Lung (tissue), 12 donors: ENCODE measurements around the gene CEP76. TPM values are rescaled to one million over a fixed set of nuclear protein-coding genes. Genes with fewer than 3 reads are reported as not detected.
A peak's percentile ranks its signal among the peaks of the same experiment; 100 is the strongest.

Source experiments
- ATAC-seq: fragments of 200-7000 bp; cut with Tn5 transposase; one replicate; pipeline ENCODE4 v1.9.1; 2020; ENCODE audit warnings: moderate number of reproducible peaks; ENCODE audit not compliant: insufficient read depth, low FRiP score
- DNase-seq, 3 donors: peaks; one replicate each; pipeline ENCODE4 v3.0.0-alpha.2; 2013 to 2017
- H3K27ac ChIP-seq, 2 donors: one replicate each; pipeline ENCODE4 v1.5.1; 2013; ENCODE audit warnings: mild to moderate bottlenecking in 2 of 2, moderate library complexity in 2 of 2, control low read depth in 1 of 2, inconsistent platforms in 1 of 2, low read depth in 1 of 2, low read length in 1 of 2
- H3K27me3 ChIP-seq, 3 donors: one replicate each; pipeline ENCODE4 v1.5.1; 2013; ENCODE audit warnings: low read length in 2 of 3; ENCODE audit not compliant: control insufficient read depth in 3 of 3, insufficient read depth in 3 of 3
- H3K36me3 ChIP-seq, 4 donors: one replicate each; pipeline ENCODE4 v1.5.1; 2013; ENCODE audit warnings: low read length in 4 of 4, mild to moderate bottlenecking in 1 of 4, moderate library complexity in 1 of 4; ENCODE audit not compliant: control insufficient read depth in 4 of 4, insufficient read depth in 4 of 4
- H3K4me1 ChIP-seq, 5 donors: one replicate each; pipeline ENCODE4 v1.5.1; 2013; ENCODE audit warnings: low read length in 5 of 5, mild to moderate bottlenecking in 2 of 5, moderate library complexity in 1 of 5; ENCODE audit not compliant: control insufficient read depth in 5 of 5, insufficient read depth in 5 of 5
- H3K4me3 ChIP-seq: one replicate; pipeline ENCODE4 v1.5.1; 2013; ENCODE audit warnings: mild to moderate bottlenecking, control low read depth, moderate library complexity
- H3K9ac ChIP-seq, 2 donors: one replicate each; pipeline ENCODE4 v1.5.1; 2013; ENCODE audit warnings: low read length in 2 of 2, control low read depth in 1 of 2; ENCODE audit not compliant: insufficient read depth in 1 of 2
- H3K9me3 ChIP-seq, 4 donors: one replicate each; pipeline ENCODE4 v1.5.1; 2013; ENCODE audit warnings: low read length in 3 of 4, mild to moderate bottlenecking in 1 of 4, moderate library complexity in 1 of 4; ENCODE audit not compliant: control insufficient read depth in 4 of 4, insufficient read depth in 3 of 4
- CTCF ChIP-seq: IDR thresholded peaks from 2 replicates; pipeline ENCODE4 v1.5.1; 2012; ENCODE audit warnings: mild to moderate bottlenecking; ENCODE audit errors: control extremely low read depth, extremely low read depth
- WGBS, 2 donors: extraction: QIAGEN DNeasy Blood & Tissue Kit; methylation state at CpG; one replicate each; pipeline ENCODE4 v1.1.7; 2013; 5-methylcytosine and 5-hydroxymethylcytosine counted together
- polyA plus RNA-seq, 2 donors: library from polyadenylated mRNA; stranded (reverse); fragments of 200-250 nt; gene quantifications; one replicate each; pipeline ENCODE4 v1.2.1, GENCODE V29; 2013
- total RNA-seq, 2 donors: library from RNA; depleted of rRNA in 1 of 2; stranded (reverse); fragments of >200 nt in 1 of 2; gene quantifications; one replicate each; pipeline ENCODE4 v1.2.1, GENCODE V29; 2014 to 2021
- donor health status: control.
- donor health status: control.
- donor health status: Bipolar disorder and iron deficiency.
- donor health status: healthy.
- donor health status: DM: yes; HTN: yes; CAD: no.

Gene CEP76
- total and polyA plus RNA-seq, 4 donors, result 3.0 to 10.4 (median 3.9) TPM

GRCh38 chr18:12703096-12703567, 609 bp upstream of the CEP76 start:
- no peak for TF ChIP-seq CTCF
- Histone ChIP-seq H3K9me3 (no peaks in the 10 kb centered on the region), H3K4me1 (peaks cover 0 to 24% (median 10%) of the 10 kb centered on the region in 5 donors), H3K36me3 (peaks cover 5 to 12% (median 12%) of the 10 kb centered on the region in 4 donors), H3K27me3 (no peaks in the 10 kb centered on the region), H3K4me3 (peak overlapping the region; percentile 93), H3K9ac (peak overlapping the region; percentile 77 to 84), H3K27ac (peak overlapping the region; percentile 96 to 100)
- 0% methylated on average over 28 of the region's 28 CpGs for WGBS, 2 donors
- ATAC-seq (peak; percentile 45), DNase-seq (no peak)

GRCh38 chr18:12701161-12701560, 1.4 kb downstream of the CEP76 start:
- Histone ChIP-seq H3K4me1 (peaks cover 0 to 24% (median 10%) of the 10 kb centered on the region in 5 donors), H3K27me3 (no peaks in the 10 kb centered on the region), H3K36me3 (peaks cover 0 to 9% (median 5%) of the 10 kb centered on the region in 4 donors), H3K27ac (no peak overlapping the region), H3K9ac (peak overlapping the region in 1 of 2 donors; percentile 32), H3K4me3 (no peak overlapping the region), H3K9me3 (no peaks in the 10 kb centered on the region)
- no peak for TF ChIP-seq CTCF
- ATAC-seq (no peak), DNase-seq (no peak)
- 77 to 88% methylated on average over 3 of the region's 3 CpGs for WGBS, 2 donors

GRCh38 chr18:12699747-12700146, 2.8 kb downstream of the CEP76 start:
- ATAC-seq, result no peak
- no peak overlapping the region for H3K4me3 ChIP-seq
- WGBS, 2 donors, result 73 to 90% methylated on average over 2 of the region's 2 CpGs

More at GRCh38 chr18:12699747-12700146, 2.8 kb downstream of the CEP76 start:
- Histone ChIP-seq H3K9me3 (no peaks in the 10 kb centered on the region), H3K4me1 (peaks cover 0 to 24% (median 10%) of the 10 kb centered on the region in 5 donors), H3K27me3 (no peaks in the 10 kb centered on the region), H3K36me3 (peaks cover 0 to 9% (median 5%) of the 10 kb centered on the region in 4 donors), H3K27ac (no peak overlapping the region), H3K9ac (no peak overlapping the region)
- no peak for TF ChIP-seq CTCF
- DNase-seq, result no peak
